GM21381 (cell line): ENCODE measurements around the gene SPTB.

ENCODE experiments used
- ATAC-seq: cut with Tn5 transposase; IDR thresholded peaks from one replicate; pipeline ENCODE4 v1.9.1; 2021; ENCODE audit warnings: mild to moderate bottlenecking, moderate library complexity; ENCODE audit not compliant: unreplicated experiment

Gene SPTB

GRCh38 chr14:64795211-64795610 is 84.5 kb downstream of the SPTB start:
- ATAC-seq, result no peak

- no peak for ATAC-seq
Observed at GRCh38 chr14:64792871-64793560, 86.7 kb downstream of the SPTB start.

- no peak for ATAC-seq
Observed at GRCh38 chr14:64792231-64792630, 87.5 kb downstream of the SPTB start.

GRCh38 chr14:64790478-64790877 is 89.2 kb downstream of the SPTB start:
- no peak for ATAC-seq

- ATAC-seq, result no peak
Observed at GRCh38 chr14:64789696-64790095, 90.0 kb downstream of the SPTB start.

GRCh38 chr14:64788706-64789105 is 91.0 kb downstream of the SPTB start:
- ATAC-seq, result no peak

- no peak for ATAC-seq
Observed at GRCh38 chr14:64787619-64788018, 92.1 kb downstream of the SPTB start.

- no peak for ATAC-seq
Observed at GRCh38 chr14:64786296-64787149, 93.2 kb downstream of the SPTB start.

GRCh38 chr14:64784006-64784405 is 95.7 kb downstream of the SPTB start:
- ATAC-seq, result no peak

GRCh38 chr14:64782196-64782595 is 97.5 kb downstream of the SPTB start:
- ATAC-seq, result no peak

- no peak for ATAC-seq
Observed at GRCh38 chr14:64779472-64779871, 100.2 kb downstream of the SPTB start.

- ATAC-seq, result no peak
Observed at GRCh38 chr14:64778104-64778754, 101.5 kb downstream of the SPTB start.

GRCh38 chr14:64777461-64777860 is 102.2 kb downstream of the SPTB start:
- no peak for ATAC-seq

GRCh38 chr14:64775081-64775777 is 104.5 kb downstream of the SPTB start:
- ATAC-seq, result no peak

- ATAC-seq, result no peak
Observed at GRCh38 chr14:64774272-64774671, 105.4 kb downstream of the SPTB start.

GRCh38 chr14:64773577-64773976 is 106.1 kb downstream of the SPTB start:
- no peak for ATAC-seq

GRCh38 chr14:64773046-64773445 is 106.7 kb downstream of the SPTB start:
- ATAC-seq, result no peak

- ATAC-seq, result no peak
Observed at GRCh38 chr14:64772397-64772950, 107.2 kb downstream of the SPTB start.

- ATAC-seq, result no peak
Observed at GRCh38 chr14:64771161-64771560, 108.5 kb downstream of the SPTB start.

- no peak for ATAC-seq
Observed at GRCh38 chr14:64770751-64771150, 109.0 kb downstream of the SPTB start.
